IMR-90 (cell line): ENCODE measurements around the gene SCG5.

ENCODE experiments used
- BHLHE40 ChIP-seq: fragments of 150-350 bp; IDR thresholded peaks from 2 replicates; pipeline ENCODE4 v1.6.1; 2016; ENCODE audit warnings: mild to moderate bottlenecking, low read depth, low read length
- CEBPB ChIP-seq: IDR thresholded peaks from 2 replicates; pipeline ENCODE4 v1.6.1; 2012; ENCODE audit warnings: low read depth, low read length, improper control_type of control experiment
- FOS ChIP-seq: fragments of 150-350 bp; IDR thresholded peaks from 2 replicates; pipeline ENCODE4 v1.6.1; 2016; ENCODE audit warnings: low read depth, low read length
- MAFK ChIP-seq: IDR thresholded peaks from 2 replicates; pipeline ENCODE4 v1.6.1; 2012; ENCODE audit warnings: low read depth, low read length, improper control_type of control experiment
- NFE2L2 ChIP-seq: fragments of 150-350 bp; IDR thresholded peaks from 2 replicates; pipeline ENCODE4 v1.6.1; 2016; ENCODE audit warnings: low read depth, mild to moderate bottlenecking, low read length
- POLR2A ChIP-seq: IDR thresholded peaks from 2 replicates; pipeline ENCODE4 v1.6.1; 2012; ENCODE audit warnings: mild to moderate bottlenecking, low read depth, low read length
- RAD21 ChIP-seq: IDR thresholded peaks from 2 replicates; pipeline ENCODE4 v1.6.1; 2012; ENCODE audit warnings: low read length, improper control_type of control experiment
- RCOR1 ChIP-seq: IDR thresholded peaks from 2 replicates; pipeline ENCODE4 v1.6.1; 2012; ENCODE audit warnings: mild to moderate bottlenecking, low read length, improper control_type of control experiment; ENCODE audit not compliant: insufficient replicate concordance
- RFX5 ChIP-seq: IDR thresholded peaks from 2 replicates; pipeline ENCODE4 v1.8.0; 2012; ENCODE audit warnings: low read depth, mild to moderate bottlenecking, low read length, moderate library complexity
- TF ChIP-seq, protein P1 (sequence below): conservative IDR thresholded peaks from 2 replicates; pipeline ENCODE4 v1.5.1; 2012; ENCODE audit warnings: mild to moderate bottlenecking, low read depth, low read length, improper control_type of control experiment
- TF ChIP-seq, protein P2 (sequence below): fragments of 150-350 bp; IDR thresholded peaks from 2 replicates; pipeline ENCODE4 v1.6.1; 2017; ENCODE audit warnings: mild to moderate bottlenecking, antibody characterized with exemption, low read length, low read depth

DNA sequence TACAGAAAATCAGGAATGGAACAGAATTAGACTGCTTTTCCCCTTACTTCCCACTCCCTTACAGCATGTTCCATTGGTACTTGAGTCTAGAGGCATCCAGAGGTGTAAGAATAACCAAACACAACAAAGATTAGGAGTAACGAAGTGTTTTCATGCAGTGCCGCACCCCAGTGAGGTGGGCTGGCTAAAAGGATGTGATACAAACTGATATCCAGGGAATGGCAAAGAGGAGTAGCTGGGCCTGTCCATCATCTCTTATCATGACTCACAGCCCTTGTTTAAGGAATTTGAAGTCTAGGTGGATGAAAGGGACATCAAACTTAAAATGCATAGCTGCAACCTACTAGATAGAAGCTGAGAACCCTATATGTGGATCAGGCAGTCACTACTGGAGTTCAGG lies 16.4 kb downstream of the SCG5 start:
- TF ChIP-seq, protein P1, sequence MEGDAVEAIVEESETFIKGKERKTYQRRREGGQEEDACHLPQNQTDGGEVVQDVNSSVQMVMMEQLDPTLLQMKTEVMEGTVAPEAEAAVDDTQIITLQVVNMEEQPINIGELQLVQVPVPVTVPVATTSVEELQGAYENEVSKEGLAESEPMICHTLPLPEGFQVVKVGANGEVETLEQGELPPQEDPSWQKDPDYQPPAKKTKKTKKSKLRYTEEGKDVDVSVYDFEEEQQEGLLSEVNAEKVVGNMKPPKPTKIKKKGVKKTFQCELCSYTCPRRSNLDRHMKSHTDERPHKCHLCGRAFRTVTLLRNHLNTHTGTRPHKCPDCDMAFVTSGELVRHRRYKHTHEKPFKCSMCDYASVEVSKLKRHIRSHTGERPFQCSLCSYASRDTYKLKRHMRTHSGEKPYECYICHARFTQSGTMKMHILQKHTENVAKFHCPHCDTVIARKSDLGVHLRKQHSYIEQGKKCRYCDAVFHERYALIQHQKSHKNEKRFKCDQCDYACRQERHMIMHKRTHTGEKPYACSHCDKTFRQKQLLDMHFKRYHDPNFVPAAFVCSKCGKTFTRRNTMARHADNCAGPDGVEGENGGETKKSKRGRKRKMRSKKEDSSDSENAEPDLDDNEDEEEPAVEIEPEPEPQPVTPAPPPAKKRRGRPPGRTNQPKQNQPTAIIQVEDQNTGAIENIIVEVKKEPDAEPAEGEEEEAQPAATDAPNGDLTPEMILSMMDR, result no peak
- TF ChIP-seq MAFK (no peak), RAD21 (no peak), POLR2A (no peak), CEBPB (no peak), FOS (no peak), BHLHE40 (no peak), RFX5 (no peak), RCOR1 (no peak), NFE2L2 (no peak)
- TF ChIP-seq, protein P2, sequence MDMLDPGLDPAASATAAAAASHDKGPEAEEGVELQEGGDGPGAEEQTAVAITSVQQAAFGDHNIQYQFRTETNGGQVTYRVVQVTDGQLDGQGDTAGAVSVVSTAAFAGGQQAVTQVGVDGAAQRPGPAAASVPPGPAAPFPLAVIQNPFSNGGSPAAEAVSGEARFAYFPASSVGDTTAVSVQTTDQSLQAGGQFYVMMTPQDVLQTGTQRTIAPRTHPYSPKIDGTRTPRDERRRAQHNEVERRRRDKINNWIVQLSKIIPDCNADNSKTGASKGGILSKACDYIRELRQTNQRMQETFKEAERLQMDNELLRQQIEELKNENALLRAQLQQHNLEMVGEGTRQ, result no peak
